TTC549 (cell line): Measurements from ENCODE around the gene COL26A1.

Experiments
- FAIRE-seq: peaks from 2 replicates; lab custom pipeline; 2012; peaks lifted over from hg19 to GRCh38; lab: Jason Lieb, UNC

Gene COL26A1

GRCh38 chr7:101576998-101577397 is 214.3 kb downstream of the COL26A1 start:
- no peak for FAIRE-seq

DNA sequence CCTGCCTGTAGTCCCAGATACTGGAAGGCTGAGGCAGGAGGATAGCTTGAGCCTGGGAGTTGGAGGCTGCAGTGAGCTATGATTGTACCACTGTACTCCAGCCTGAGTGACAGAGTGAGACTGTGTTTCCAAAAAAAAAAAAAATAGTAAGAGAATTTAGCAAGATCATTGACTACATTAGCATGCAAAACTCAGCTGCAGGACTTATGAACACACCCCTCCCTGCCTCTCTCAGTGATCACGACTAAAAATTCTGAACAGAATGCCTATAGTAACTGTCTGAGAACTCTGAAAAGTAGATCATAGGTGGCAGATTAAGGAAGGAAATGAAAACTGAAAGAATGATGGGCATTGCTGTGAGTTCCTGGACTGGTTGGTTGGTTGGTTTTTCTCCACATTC is 215.9 kb downstream of the COL26A1 start:
- no peak for FAIRE-seq

GRCh38 chr7:101580596-101580995 is 217.9 kb downstream of the COL26A1 start:
- no peak for FAIRE-seq

DNA sequence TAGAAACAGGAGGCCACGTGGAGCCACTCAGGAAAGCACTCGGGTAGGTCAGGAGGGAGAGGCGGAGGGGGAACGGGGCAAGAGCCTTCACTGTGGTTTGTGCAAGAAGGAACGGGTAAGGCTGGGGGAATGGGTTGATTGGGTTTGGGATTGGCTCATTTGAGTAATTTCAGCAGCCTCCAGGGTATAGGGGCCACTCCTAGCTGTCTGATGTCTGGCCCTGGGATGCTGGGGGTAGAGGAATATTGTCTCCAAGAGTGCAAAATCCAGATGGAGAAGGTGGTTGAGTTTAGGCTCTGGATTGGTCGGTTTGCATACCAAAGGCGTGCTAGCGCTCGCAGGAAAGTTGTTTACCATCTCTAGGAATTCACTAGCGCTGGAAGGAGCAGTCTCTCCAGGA is 219.2 kb downstream of the COL26A1 start:
- no peak for FAIRE-seq

- no peak for FAIRE-seq
These were observed 220.3 kb downstream of the COL26A1 start for GRCh38 chr7:101582971-101583370.

DNA sequence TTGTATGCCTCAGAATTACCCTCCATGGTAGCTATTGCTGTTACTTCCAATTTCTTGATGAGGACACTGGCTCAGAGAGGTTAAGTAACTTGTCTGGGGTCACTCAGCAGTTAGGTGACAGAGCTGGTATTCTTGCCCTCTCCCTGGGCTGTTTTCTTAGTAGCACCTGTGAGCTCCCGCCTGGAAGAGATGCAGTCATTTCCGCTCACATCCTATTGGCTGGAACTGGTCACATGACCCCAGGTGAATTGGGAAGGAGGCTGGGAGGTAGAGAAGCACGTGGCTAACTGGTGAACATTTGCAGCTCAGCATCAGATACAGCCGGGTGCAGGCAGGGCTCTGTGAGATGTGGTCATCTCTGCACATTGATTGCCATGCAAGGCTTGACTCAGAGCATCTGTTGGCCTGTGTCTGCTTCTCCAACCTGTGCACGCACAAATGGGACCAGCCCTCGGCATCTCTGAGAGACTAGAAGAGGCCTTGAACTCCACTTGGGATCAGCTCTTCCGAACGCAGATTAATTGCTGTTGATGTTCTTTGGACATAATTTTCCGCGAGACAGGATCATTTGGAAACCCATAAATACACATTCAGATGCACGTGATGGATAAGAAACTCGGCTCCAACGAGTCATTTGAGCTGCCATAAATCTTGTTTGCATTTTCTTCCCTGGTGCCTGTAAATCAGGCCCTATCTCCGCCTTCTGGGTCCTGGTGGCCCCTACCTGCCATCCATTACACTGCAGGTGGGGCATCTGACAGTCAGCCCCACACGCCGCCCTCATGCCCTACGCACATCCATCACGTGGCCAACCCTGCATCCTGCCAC is 223.6 kb downstream of the COL26A1 start:
- no peak for FAIRE-seq

DNA sequence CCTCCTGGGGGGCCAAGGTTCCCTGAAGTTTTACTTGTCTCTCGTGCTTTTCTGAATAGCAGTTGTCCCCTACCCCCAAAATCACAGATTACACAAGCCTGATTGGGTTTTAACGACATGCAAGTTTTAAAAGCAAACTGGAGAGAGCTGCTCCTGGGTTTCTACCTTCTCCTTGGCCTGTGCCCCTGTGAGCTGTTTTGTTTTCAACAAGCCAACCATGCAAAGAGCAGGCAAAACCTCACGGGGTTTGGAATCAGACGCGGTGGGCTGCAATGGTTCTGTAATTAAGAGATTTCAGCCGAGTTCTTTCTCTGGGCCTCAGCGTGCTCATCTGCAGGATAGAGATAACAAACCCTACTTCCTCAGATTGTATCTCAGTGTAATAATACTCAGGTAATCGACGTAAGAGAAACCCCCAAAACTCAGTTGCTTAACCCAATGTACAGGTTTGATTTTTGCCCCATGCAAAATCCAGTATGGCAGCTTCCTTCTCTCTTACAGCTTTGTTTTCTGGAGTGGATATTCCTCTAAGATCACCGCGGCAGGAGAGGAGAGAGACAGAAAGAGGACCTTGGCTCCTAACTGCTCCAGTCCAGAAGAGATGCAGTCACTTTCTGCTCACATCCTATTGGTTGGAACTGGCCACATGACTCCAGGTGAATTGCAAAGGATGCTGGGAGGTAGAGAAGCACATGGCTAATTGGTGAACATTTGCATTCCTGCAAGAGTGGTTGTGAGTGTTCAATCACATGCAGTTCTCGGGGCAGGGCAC is 224.4 kb downstream of the COL26A1 start:
- no peak for FAIRE-seq

DNA sequence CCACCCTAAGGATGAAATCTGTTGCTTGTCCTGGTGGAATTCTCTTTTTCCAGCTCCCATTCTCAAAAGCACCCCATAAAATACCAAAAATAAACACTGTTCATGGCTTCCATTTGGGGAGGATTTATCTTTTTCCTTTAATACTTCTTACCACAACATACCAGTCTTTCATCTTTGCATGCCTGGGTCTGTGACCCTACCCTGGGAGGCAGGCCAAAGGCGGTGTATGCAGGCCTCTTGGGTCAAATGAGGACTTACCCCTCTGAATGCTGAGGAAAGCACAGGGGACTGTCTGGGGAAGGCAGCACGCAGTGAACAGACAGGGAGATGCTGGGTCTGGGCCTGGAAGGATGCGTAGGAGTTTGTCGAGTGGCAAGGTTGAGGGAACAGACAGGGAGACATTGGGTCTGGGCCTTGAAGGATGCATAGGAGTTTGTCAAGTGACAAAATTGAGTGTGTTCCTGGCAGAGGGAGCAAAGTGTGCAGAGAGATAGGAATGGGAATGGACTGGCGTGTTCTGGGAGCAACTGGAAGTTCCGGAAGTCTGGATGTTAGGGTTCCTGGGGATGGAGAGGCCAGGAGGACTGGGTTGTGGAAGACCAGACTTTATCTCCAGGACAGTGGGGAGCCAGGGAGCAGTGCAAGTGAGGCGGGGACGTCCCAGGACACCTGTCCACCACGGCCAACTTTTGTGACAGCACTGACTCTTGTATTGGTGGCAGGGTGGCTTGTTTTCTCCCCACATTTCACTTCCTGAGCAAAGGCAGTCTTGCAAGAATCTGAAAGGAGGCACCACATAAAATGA is 225.7 kb downstream of the COL26A1 start:
- FAIRE-seq, result no peak

GRCh38 chr7:101589052-101589451 is 226.4 kb downstream of the COL26A1 start:
- FAIRE-seq, result no peak

DNA sequence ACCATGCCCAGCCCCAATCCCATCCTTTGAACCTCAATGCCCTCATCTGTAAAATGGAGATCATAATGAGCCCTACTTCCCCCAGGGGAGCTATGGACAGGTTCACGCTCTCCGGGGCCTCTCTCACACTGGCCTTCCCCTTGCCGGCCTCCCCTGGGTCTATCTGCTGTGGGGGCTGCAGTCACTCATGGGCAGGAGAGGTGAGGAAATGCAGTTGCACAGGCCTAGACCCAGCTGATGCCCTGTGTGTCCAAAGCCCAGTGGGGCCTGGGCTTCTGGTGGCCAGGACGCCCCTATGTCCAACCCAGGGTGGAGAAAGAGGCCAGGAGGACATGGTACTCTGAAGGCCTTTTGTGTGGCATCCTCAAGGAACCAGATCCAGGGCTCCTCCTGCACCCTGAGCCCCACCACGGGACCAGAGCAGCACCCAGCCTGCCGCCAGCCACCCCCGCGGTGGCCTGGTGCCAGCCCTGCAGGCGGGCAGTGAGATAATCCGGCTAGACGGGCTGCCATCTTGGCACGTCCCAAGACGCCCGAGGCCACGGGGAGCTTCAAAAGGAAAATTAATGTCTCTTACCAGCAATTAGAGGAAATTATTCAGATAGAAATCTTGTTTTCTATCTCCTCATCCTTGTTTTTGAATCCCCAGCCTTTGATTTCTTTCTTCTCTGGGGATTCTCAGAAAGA is 227.4 kb downstream of the COL26A1 start:
- FAIRE-seq, result no peak

DNA sequence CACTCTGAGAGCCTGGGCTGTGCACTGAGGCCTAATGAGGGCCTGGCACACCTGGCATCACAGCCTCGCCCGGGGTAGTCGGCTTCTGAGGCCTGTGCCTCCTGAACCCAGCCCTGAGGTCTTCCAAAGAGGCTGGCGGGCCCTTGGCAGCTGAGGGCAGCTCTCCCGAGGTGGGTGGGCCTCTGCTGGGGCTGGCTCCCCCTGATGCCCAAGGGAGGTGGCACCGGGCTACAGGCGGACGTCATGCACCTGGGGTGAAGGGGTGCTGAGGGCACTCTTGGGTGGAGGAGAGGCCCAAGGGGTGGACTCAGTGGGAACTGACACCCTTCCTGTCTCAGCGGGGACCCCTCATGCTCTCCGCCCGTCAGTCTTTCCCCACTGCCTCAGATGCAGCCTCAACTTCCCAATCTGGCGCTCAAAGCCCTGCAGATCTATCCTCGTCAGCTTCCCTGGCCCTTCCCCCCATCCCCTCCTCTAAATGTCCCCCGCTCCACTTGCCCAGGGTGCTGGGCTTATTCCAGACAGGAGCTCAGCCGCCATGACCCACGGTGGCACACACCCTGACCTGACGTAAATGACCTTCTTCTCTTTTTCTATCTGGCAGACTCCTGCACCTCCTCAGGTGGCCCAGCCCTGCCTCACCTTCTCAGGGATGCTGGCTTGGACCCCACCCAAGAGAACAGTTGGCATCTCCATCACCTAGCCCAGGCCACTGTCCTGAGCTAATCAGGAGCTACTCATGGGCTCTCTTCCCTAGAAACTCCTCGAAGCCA is 228.2 kb downstream of the COL26A1 start:
- no peak for FAIRE-seq

GRCh38 chr7:101591504-101591903 is 228.8 kb downstream of the COL26A1 start:
- FAIRE-seq, result no peak

DNA sequence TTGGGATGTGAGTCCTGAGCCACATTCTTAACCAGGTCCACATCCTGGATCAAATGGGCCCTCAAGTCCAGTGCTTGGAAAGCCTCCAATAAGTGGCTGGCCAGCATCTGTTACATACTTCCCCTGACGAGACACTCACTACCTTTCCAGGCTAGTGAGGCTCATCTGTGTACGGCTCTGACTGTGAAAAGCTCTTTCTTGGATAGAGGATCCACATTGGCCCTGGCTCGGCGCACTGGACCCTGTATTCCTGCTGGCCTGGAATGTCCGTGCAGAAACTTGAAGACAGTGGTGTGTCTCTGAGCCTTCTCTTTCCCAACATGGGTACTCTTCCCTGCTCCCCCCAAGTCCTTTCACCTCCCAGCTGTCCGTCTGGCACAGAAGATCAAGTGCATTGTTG is 230.9 kb downstream of the COL26A1 start:
- no peak for FAIRE-seq

GRCh38 chr7:101594790-101595189 is 232.1 kb downstream of the COL26A1 start:
- FAIRE-seq, result no peak

DNA sequence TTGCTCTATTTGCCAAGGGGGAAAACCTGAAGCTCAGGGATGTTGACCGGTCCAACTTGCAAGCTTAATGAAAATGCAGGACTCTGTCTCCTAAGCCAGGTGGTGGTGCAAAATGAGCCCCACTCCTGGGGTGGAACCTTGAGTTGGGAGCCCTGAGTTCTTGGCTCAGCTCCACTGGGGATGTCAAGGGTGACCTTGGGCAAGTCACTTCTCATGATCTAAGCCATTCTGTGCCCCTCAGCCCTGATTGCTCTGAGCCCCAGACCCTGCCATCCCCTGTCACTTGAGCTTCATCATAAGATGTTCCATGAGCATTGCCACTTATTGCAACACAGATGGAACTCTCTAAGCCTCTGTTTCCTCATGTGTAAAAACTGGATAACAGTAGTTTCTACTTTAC is 232.6 kb downstream of the COL26A1 start:
- FAIRE-seq, result no peak

- no peak for FAIRE-seq
These were observed 233.3 kb downstream of the COL26A1 start for GRCh38 chr7:101595766-101596537.

DNA sequence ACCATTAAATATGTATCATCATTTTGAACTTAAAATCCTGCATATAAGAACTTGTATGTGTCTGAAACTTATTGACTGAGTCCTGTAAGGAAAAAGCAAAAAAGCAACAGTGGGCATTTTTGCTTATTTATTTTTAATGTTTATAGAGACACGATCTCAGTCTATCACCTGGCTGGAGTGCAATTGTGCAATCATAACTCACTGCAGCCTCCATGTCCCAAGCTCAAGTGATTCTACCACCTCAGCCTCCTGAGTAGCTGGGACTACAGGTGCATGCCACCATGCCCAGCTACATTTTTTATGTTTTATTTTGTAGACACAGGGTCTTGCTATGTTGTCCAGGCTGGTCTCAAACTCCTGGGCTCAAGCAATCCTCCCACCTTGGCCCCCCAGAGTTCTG is 234.2 kb downstream of the COL26A1 start:
- no peak for FAIRE-seq

GRCh38 chr7:101597941-101598340 is 235.3 kb downstream of the COL26A1 start:
- FAIRE-seq, result no peak

GRCh38 chr7:101598422-101598985 is 235.8 kb downstream of the COL26A1 start:
- FAIRE-seq, result no peak
